GM10266 (cell line): Measurements from ENCODE around the gene BMPER.

Experiments used
- DNase-seq: peaks from one replicate; pipeline ENCODE4 v3.0.0; 2012; ENCODE audit errors: extremely low spot score
- CTCF ChIP-seq: IDR thresholded peaks from 2 replicates; pipeline ENCODE4 v1.5.1; 2012; ENCODE audit warnings: mild to moderate bottlenecking, low read depth; ENCODE audit not compliant: control insufficient read depth, insufficient read depth; ENCODE audit errors: missing control alignments

The BMPER gene

GRCh38 chr7:34111031-34111430, 205.7 kb downstream of the BMPER start:
- DNase-seq = no peak
- TF ChIP-seq CTCF = no peak

GRCh38 chr7:34115503-34115902, 210.2 kb downstream of the BMPER start:
- DNase-seq = no peak
- TF ChIP-seq CTCF = no peak

- TF ChIP-seq CTCF = no peak
- no peak for DNase-seq
These were observed 212.2 kb downstream of the BMPER start for GRCh38 chr7:34117573-34117972.

GRCh38 chr7:34121366-34121765, 216.0 kb downstream of the BMPER start:
- DNase-seq = no peak
- TF ChIP-seq CTCF = no peak

- no peak for TF ChIP-seq CTCF
- no peak for DNase-seq
These were observed 218.0 kb downstream of the BMPER start for GRCh38 chr7:34123316-34123715.

GRCh38 chr7:34124765-34125164, 219.4 kb downstream of the BMPER start:
- no peak for TF ChIP-seq CTCF
- DNase-seq = no peak

GRCh38 chr7:34128762-34129161, 223.4 kb downstream of the BMPER start:
- TF ChIP-seq CTCF = no peak
- DNase-seq = no peak
